GM21367 (cell line): ENCODE data around the gene LRP1.

Source experiments
- ATAC-seq: cut with Tn5 transposase; IDR thresholded peaks from one replicate; pipeline ENCODE4 v1.9.1; 2021; ENCODE audit not compliant: unreplicated experiment

The LRP1 gene

DNA sequence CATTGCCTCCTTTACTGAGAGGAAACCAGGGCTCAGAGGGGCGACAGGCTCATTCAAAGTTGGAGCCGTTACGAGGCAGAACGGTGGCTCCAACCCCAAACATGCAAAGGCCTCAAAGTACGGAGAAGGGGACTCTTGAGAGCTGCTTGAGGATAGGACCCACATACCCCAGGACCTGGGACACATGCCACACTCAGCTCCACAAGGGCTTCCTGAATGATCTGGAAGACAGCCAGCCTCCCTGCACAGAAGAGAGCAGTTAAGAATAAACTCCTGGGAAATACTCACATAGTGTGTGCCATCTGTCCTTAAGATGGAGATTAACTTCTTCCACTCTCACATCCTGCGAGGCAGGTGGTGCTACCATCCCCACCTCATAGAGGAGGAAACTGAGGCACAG lies 61.8 kb downstream of the LRP1 start:
- no peak for ATAC-seq

DNA sequence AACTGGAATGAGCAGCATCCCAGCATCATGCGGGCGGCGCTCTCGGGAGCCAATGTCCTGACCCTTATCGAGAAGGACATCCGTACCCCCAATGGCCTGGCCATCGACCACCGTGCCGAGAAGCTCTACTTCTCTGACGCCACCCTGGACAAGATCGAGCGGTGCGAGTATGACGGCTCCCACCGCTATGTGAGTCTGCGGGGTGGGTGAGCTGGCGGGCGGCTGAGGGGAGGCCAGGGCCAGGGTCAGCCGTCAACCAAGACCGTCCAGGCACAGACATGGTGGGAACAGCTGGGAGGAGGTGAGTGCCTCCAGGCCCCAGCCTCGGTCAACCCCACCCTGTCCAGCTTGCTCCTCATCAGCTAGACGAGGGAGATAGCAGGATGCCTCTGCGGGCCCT lies 62.5 kb downstream of the LRP1 start:
- ATAC-seq: no peak

DNA sequence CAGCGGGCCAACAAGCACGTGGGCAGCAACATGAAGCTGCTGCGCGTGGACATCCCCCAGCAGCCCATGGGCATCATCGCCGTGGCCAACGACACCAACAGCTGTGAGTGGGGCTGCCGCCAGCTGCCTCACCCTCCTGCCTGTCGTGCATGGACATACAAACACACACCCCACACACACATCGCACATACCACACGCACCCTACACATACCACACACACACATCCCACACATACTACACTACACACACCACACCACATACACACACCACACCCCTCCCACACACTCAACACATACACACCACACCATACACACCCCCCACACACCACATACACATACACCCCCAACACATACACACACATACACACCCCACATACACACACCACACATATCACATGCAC lies 63.1 kb downstream of the LRP1 start:
- ATAC-seq: no peak

DNA sequence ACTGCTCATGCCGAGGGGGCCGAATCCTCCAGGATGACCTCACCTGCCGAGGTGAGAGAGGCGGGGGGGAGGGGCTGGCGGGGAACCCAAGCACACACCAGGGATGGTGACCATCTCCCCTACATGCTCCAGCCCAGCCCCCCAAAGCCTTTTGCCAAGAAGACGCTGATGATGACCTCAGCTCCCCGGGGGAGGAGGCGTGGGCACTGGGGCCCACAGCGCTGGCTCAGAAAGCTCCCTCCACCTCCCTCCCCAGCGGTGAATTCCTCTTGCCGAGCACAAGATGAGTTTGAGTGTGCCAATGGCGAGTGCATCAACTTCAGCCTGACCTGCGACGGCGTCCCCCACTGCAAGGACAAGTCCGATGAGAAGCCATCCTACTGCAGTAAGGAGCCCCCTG lies 64.6 kb downstream of the LRP1 start:
- no peak for ATAC-seq

DNA sequence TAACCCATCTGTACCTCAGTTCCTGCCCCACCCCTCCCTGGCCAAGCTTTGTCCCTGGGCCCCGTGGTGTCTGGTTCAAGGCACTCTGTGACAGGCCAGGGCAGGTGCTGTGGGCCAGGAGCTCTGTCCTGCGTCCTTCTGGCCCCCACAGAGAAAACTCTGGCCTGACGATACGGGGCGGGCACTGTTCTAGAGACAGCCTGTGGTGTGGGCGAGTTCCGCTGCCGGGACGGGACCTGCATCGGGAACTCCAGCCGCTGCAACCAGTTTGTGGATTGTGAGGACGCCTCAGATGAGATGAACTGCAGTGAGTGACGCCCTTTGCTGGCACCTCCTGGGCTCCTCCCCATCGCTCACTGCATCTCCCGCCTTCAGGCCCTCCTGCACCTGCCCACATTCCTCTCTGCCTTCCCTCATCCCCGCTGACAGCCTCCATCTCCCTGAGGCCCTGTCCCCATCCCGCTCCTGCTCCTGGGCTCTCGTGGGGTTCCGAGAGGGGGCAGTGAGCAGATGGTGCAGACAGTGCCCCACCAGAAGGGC lies 65.5 kb downstream of the LRP1 start:
- no peak for ATAC-seq

DNA sequence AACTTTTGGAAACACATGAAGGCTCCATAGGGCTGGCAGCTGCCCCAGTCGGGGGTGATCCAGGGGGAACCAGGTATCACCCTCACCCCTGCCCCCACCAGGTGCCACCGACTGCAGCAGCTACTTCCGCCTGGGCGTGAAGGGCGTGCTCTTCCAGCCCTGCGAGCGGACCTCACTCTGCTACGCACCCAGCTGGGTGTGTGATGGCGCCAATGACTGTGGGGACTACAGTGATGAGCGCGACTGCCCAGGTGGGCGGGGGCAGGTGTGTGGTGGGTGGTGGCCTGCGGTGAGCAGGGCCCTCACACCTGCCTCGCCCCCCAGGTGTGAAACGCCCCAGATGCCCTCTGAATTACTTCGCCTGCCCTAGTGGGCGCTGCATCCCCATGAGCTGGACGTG lies 66.0 kb downstream of the LRP1 start:
- no peak for ATAC-seq

DNA sequence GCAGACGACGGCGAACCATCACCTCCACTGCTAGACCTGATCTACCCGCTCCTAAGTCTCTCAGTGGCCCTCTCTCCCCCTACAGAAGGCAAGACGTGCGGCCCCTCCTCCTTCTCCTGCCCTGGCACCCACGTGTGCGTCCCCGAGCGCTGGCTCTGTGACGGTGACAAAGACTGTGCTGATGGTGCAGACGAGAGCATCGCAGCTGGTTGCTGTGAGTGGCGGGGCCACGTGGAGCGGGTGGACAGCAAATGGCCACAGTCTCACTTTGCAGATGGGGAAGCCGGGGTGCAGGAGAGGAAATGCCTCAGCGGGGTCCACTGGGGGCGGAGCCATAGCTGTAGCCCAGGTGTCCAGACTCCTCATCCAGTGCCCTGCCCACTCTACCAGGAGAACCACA lies 66.9 kb downstream of the LRP1 start:
- no peak for ATAC-seq

DNA sequence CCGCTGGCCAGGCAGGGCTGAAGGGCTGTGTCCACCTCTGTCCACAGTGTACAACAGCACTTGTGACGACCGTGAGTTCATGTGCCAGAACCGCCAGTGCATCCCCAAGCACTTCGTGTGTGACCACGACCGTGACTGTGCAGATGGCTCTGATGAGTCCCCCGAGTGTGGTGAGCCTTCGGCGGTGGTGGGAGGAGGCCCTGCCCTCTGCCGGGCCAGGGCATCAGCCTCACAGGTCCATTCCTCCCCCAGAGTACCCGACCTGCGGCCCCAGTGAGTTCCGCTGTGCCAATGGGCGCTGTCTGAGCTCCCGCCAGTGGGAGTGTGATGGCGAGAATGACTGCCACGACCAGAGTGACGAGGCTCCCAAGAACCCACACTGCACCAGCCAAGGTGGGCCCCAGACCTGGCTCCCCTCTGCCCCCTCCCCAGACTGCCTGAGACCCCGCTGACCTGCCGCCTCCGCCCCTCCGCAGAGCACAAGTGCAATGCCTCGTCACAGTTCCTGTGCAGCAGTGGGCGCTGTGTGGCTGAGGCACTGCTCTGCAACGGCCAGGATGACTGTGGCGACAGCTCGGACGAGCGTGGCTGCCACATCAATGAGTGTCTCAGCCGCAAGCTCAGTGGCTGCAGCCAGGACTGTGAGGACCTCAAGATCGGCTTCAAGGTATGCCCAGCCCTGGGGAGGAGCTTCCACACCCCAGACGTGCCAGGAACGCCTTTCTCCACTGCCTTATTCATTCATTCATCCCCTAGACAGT lies 67.5 kb downstream of the LRP1 start:
- ATAC-seq: no peak

DNA sequence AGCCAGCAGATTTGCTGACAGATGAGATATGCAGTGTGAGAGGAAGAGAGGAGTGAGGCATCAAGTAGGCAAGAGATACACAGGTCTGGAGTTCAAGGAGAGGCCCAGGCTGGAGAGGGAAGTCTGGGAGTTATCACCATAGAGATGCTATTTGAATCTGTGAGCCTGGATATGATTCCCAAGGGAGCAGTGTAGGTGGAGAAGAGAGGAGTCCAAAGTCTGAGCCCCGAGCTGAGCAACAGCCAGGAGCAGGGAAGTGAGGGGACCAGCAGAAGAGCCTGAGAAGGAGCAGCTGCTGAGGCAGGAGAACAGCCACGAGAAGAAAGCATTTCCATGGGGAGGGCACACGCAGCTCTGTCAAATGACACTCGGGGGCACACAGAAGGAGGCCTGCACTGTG lies 68.2 kb downstream of the LRP1 start:
- ATAC-seq: no peak

DNA sequence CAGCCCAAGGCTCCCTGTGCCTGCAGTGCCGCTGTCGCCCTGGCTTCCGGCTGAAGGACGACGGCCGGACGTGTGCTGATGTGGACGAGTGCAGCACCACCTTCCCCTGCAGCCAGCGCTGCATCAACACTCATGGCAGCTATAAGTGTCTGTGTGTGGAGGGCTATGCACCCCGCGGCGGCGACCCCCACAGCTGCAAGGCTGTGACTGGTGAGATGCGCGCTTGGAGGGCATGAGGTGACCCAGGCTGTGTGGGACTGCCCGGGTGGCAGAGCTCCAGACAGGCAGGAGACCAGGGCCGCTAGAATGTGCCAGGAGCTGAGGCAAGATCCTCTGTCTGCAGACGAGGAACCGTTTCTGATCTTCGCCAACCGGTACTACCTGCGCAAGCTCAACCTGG lies 68.7 kb downstream of the LRP1 start:
- ATAC-seq: no peak

DNA sequence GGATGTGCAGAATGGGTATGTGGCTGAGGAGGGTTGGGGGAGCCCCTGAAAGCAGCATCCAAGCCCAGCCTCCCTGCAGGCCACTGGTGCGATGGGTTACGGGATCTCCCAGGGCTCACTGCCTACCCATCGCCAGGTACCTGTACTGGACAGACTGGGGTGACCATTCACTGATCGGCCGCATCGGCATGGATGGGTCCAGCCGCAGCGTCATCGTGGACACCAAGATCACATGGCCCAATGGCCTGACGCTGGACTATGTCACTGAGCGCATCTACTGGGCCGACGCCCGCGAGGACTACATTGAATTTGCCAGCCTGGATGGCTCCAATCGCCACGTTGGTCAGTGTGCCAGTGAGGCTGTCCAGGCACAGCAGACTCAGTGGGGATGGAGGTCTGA lies 70.0 kb downstream of the LRP1 start:
- ATAC-seq: no peak

DNA sequence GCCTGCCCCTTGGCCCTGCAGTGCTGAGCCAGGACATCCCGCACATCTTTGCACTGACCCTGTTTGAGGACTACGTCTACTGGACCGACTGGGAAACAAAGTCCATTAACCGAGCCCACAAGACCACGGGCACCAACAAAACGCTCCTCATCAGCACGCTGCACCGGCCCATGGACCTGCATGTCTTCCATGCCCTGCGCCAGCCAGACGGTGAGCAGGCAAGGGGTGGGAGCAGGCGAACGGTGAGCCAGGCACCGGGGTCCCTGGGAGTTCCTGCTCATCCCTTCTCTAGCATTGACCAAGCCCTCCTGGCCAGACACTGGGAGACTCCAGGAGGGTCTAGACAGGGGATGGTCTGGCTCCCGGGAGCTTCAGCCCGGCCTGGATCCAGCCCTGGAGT lies 70.9 kb downstream of the LRP1 start:
- ATAC-seq: no peak

DNA sequence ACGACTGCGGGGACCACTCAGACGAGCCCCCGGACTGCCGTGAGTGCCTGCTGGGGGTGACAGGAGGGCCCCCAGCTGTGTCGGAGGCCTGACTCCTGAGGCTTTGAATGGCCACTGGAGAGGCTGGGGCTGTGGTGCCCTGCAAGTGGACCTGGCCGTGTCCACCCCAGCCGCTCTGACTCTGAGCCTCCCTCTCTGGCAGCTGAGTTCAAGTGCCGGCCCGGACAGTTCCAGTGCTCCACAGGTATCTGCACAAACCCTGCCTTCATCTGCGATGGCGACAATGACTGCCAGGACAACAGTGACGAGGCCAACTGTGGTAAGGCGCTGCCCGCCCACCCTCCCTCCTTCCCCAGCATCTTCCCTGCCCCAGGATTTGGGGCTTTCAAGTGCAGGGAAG lies 72.2 kb downstream of the LRP1 start:
- no peak for ATAC-seq

DNA sequence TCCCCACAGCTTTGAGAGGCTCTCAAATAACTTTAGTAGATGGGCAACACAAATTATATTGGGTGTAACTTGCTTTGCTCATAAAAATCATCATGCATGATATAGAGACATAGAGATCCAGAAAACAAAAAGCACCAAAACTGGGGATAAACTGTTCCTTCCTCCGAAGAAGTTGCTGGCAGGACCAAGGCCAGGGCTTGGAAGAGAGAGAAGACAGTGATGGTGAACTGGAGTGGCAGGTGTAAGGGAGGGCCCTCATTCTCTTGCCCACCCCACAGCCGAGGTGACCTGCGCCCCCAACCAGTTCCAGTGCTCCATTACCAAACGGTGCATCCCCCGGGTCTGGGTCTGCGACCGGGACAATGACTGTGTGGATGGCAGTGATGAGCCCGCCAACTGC lies 72.9 kb downstream of the LRP1 start:
- ATAC-seq: no peak

DNA sequence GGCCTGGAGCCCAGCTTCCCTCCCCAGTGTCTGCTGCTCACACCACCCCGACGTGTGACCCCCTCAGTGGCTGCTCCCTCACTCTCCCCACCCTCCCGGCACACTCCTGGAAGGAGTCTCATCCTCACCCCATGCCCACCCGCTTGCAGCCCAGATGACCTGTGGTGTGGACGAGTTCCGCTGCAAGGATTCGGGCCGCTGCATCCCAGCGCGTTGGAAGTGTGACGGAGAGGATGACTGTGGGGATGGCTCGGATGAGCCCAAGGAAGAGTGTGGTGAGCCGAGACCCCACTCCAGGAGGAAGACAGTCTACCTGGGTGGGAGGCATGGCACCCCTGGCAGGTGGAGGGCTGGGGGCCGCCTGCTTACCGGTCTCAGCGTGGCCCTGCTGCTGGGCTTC lies 73.3 kb downstream of the LRP1 start:
- no peak for ATAC-seq

DNA sequence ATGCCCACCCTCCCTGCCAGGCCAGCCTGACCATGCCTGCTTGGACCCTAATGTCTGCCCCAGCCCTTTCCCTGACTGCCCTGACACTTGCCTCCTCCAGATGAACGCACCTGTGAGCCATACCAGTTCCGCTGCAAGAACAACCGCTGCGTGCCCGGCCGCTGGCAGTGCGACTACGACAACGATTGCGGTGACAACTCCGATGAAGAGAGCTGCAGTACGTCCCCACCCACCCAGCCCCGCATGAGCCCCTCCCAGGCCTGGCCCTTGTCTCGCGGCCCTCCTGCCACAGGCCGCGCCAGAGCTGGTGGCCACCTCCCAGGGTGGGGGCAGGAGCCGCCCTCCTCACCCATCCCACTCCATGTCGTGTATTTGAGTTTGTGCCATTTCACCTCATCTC lies 74.0 kb downstream of the LRP1 start:
- ATAC-seq: no peak

DNA sequence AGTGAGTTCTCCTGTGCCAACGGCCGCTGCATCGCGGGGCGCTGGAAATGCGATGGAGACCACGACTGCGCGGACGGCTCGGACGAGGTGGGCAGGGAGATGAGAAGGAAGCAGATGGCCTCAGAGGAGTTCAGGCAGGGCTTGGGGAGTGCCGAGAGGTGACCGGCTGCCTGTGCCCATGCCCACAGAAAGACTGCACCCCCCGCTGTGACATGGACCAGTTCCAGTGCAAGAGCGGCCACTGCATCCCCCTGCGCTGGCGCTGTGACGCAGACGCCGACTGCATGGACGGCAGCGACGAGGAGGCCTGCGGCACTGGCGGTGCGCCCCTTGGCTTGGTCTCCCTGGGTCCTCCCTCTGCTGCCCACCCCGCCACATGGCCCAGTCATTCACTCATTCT lies 74.9 kb downstream of the LRP1 start:
- no peak for ATAC-seq

DNA sequence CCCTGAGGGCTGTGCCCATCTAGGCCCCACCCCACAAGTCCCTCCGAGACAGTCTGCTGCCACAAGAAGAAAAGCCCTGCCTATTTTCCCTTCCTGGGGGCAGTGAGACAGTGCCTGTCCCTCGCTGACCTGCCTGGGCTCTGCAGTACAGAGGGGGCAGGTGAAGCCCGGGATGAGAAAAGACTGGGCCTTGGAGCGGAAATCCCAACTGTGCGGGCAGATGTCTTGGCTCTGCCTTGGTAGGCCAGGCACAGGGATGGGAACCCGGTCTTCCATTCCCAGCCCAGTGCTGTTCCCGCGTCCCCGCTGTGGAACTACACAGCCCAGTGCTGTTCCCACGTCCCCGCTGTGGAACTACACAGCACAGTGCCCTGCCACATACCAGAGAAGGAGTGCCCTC lies 75.5 kb downstream of the LRP1 start:
- ATAC-seq: no peak

DNA sequence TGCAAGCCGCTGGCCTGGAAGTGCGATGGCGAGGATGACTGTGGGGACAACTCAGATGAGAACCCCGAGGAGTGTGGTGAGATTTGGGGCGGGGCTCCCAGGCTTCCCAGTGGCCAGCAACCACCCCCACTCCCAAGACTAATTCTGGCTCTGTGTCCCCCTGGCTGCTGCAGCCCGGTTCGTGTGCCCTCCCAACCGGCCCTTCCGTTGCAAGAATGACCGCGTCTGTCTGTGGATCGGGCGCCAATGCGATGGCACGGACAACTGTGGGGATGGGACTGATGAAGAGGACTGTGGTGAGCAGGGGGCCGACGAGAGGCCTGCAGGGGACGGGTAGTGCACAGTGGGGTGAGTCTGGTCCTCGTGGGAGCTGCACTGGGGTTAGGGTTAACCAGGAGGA lies 76.2 kb downstream of the LRP1 start:
- no peak for ATAC-seq

DNA sequence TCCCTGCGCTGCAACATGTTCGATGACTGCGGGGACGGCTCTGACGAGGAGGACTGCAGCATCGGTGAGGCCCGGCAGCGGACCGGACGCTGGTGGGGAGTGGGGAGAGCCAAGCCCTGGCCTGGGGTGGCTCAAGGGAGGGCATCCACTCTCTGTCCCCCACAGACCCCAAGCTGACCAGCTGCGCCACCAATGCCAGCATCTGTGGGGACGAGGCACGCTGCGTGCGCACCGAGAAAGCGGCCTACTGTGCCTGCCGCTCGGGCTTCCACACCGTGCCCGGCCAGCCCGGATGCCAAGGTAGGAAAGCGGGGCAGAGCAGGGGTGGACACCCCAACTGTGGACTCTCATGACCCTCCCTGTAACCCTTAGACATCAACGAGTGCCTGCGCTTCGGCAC lies 76.9 kb downstream of the LRP1 start:
- no peak for ATAC-seq

DNA sequence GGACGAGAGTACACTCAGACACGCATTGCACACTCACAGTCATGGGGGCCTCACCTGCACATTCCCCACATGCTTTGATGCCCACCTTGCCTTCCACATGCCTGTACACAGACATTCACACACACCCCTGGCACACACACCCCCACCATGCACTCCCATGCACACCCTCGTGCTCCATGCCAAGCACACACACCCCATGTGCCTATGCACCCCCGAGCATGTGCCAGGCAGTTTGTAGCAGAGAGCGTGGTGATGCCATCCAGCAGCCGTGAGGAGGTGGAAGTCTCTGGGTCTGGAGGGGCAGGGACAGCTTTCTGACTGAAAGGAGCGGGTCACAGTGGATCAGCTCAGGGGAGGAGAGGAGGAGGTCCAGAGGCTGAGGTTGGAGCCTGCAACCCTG lies 77.6 kb downstream of the LRP1 start:
- no peak for ATAC-seq

DNA sequence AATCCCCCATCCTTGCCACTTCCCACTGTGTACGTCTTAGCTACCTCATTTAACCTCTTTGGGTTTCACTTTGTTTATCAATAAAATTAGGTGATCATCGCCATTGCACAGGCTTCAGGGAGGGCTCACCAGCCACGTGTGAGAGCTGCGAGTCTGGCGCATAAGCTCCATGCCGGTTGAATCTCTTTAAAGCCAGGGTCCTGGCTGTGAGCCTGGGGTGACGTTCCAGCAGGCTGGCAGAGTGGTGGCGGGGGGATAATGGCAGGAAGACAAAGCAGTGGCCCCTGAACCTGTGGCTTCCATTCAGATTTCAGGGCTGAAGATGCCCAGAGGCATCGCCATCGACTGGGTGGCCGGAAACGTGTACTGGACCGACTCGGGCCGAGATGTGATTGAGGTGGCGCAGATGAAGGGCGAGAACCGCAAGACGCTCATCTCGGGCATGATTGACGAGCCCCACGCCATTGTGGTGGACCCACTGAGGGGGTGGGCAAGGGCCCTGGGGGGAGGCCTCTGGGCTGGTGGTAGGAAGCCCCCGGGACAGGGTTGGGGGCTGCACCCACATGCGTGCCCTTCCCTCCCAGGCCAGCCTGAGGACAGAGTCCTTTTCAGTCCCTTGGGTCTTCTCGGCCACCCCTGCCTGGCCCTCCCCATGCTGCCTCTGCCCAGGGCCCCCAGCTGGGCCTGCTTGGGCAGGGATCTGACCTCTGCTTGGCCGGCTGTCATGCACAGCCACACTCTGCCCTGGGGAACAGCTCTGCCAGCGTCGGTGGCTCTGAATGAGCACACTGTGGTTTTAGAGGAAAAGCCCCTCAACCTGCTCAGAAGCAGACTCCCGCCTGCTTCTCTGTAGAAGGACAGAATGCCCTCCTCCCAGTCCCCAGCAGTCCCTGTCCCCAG lies 79.7 kb downstream of the LRP1 start:
- no peak for ATAC-seq
